CD4-positive, alpha-beta T cell (primary cell): Measurements from ENCODE around the gene EPGN. TPM values are rescaled to one million over a fixed set of nuclear protein-coding genes. Genes with fewer than 3 reads are reported as not detected.

ENCODE experiments used
- ATAC-seq: fragments of 200-7000 bp; cut with Tn5 transposase; one replicate; pipeline ENCODE4 v1.10.0; 2022; ENCODE audit warnings: mild to moderate bottlenecking; ENCODE audit not compliant: poor library complexity
- CTCF ChIA-PET: fragments of 350-600 bp; sonication (Branson Sonifier 250); formaldehyde crosslinking; loops from one replicate; lab custom pipeline; 2021; ENCODE audit warnings: antibody characterized with exemption, inconsistent platforms; lab: Charles Lee
- POLR2A ChIA-PET: fragments of 350-600 bp; sonication (Branson Sonifier 250); formaldehyde crosslinking; loops from one replicate; lab custom pipeline; 2021; ENCODE audit warnings: antibody characterized with exemption, inconsistent platforms; lab: Charles Lee
- DNase-seq, 14 experiments: peaks; one replicate each; pipeline ENCODE4 v3.0.0-alpha.2; 2013 to 2020; ENCODE audit warnings: mixed read lengths in 2 of 14
- H3K27ac ChIP-seq, 2 donors: one replicate each; pipeline versions ENCODE4 v1.5.1 to v1.7.0; 2013; ENCODE audit warnings: low read length in 2 of 2, low read depth in 1 of 2, mild to moderate bottlenecking in 1 of 2
- H3K27me3 ChIP-seq, 2 experiments: 1 replicate in 1 of 2; 2 replicates in 1 of 2; pipeline versions ENCODE4 v1.6.1 to v1.7.0; 2013; ENCODE audit warnings: low read length in 2 of 2, control low read depth in 1 of 2, mild to moderate bottlenecking in 1 of 2, moderate library complexity in 1 of 2; ENCODE audit not compliant: insufficient read depth in 2 of 2, control insufficient read depth in 1 of 2
- H3K36me3 ChIP-seq: one replicate; pipeline ENCODE4 v1.6.1; 2013; ENCODE audit warnings: low read length, control low read depth; ENCODE audit not compliant: insufficient read depth
- H3K4me1 ChIP-seq: one replicate; pipeline ENCODE4 v1.6.1; 2013; ENCODE audit warnings: low read length, control low read depth; ENCODE audit not compliant: insufficient read depth
- H3K4me3 ChIP-seq: one replicate; pipeline ENCODE4 v1.5.1; 2013; ENCODE audit warnings: mild to moderate bottlenecking, low read length, moderate library complexity
- H3K9me3 ChIP-seq, 2 experiments: 1 replicate in 1 of 2; 2 replicates in 1 of 2; pipeline versions ENCODE4 v1.6.1 to v1.7.0; 2013; ENCODE audit warnings: low read length in 2 of 2, mild to moderate bottlenecking in 2 of 2, control low read depth in 1 of 2, moderate library complexity in 1 of 2; ENCODE audit not compliant: control insufficient read depth in 1 of 2, insufficient read depth in 1 of 2
- H3K27ac Mint-ChIP-seq: one replicate; pipeline ENCODE4 v1.8.0; 2020; ENCODE audit warnings: mixed read lengths
- H3K27me3 Mint-ChIP-seq: one replicate; pipeline ENCODE4 v1.8.0; 2021; ENCODE audit warnings: mixed read lengths
- H3K36me3 Mint-ChIP-seq: one replicate; pipeline ENCODE4 v1.8.0; 2021; ENCODE audit warnings: low read depth, mixed read lengths
- H3K4me1 Mint-ChIP-seq: one replicate; pipeline ENCODE4 v1.8.0; 2021; ENCODE audit warnings: low read depth, mixed read lengths
- H3K4me3 Mint-ChIP-seq: one replicate; pipeline ENCODE4 v1.8.0; 2020; ENCODE audit warnings: mild to moderate bottlenecking, mixed read lengths
- H3K9me3 Mint-ChIP-seq: one replicate; pipeline ENCODE4 v1.8.0; 2020; ENCODE audit warnings: mixed read lengths
- intact Hi-C, 2 experiments: fragments of 100-400 bp; cut with DNase I in 1 of 2; cut with micrococcal nuclease in 1 of 2; formaldehyde crosslinking; loops; one replicate each; pipeline versions ENCODE4 v1.15.1 to v1.9.0; 2023 to 2025; cut with DNase I, micrococcal nuclease
- total RNA-seq, 174 experiments: library from RNA in 2 of 174; stranded (reverse) in 2 of 174; gene quantifications; one replicate each; pipeline ENCODE4 v1.2.3 and lab custom pipeline; 2021 to 2026
- TF ChIP-seq, protein P1 (sequence below): fragments of 200-600 bp; IDR thresholded peaks from one replicate; pipeline ENCODE4 v1.8.0; 2022; ENCODE audit warnings: antibody characterized with exemption, mild to moderate bottlenecking

EPGN gene
- total RNA-seq, 2 experiments from 2014 or later, result 3.7 to 5.9 TPM

DNA sequence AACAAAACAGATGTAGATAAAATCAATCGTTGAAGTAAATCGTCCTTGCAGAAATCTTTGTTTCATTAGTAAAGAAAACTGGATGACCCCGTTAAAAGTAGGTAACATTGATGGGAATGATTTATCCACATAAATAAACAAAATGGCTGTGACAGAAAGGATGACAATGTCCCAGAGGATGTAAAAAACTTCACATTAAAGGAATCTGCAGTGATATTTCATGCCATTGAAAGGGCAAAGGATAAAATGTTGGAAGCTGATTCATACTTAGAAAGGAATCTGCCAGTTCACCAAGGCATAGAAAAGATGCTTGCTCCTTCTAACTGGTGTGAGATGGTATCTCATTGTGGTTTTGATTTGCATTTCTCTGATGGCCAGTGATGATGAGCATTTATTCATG, 24.2 kb upstream of the EPGN start:
- CTCF ChIA-PET, result no interaction called here
- Mint-ChIP-seq H3K27ac (no peak overlapping the region), H3K9me3 (no peaks in the 10 kb centered on the region), H3K4me1 (no peaks in the 10 kb centered on the region), H3K4me3 (no peak overlapping the region), H3K27me3 (no peaks in the 10 kb centered on the region), H3K36me3 (peaks cover 10% of the 10 kb centered on the region)
- H3K27ac ChIP-seq, result no peak overlapping the region
- intact Hi-C loops, result no loop called here
- no peaks in the 10 kb centered on the region for H3K36me3 ChIP-seq
- DNase-seq, result no peak
- no peaks in the 10 kb centered on the region for H3K4me1 ChIP-seq
- ATAC-seq, result no peak
- TF ChIP-seq, protein P1, sequence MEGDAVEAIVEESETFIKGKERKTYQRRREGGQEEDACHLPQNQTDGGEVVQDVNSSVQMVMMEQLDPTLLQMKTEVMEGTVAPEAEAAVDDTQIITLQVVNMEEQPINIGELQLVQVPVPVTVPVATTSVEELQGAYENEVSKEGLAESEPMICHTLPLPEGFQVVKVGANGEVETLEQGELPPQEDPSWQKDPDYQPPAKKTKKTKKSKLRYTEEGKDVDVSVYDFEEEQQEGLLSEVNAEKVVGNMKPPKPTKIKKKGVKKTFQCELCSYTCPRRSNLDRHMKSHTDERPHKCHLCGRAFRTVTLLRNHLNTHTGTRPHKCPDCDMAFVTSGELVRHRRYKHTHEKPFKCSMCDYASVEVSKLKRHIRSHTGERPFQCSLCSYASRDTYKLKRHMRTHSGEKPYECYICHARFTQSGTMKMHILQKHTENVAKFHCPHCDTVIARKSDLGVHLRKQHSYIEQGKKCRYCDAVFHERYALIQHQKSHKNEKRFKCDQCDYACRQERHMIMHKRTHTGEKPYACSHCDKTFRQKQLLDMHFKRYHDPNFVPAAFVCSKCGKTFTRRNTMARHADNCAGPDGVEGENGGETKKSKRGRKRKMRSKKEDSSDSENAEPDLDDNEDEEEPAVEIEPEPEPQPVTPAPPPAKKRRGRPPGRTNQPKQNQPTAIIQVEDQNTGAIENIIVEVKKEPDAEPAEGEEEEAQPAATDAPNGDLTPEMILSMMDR, result no peak
- H3K27me3 ChIP-seq, result no peaks in the 10 kb centered on the region
- H3K9me3 ChIP-seq, result no peaks in the 10 kb centered on the region
- no peak overlapping the region for H3K4me3 ChIP-seq
- POLR2A ChIA-PET, result no interaction called here

DNA sequence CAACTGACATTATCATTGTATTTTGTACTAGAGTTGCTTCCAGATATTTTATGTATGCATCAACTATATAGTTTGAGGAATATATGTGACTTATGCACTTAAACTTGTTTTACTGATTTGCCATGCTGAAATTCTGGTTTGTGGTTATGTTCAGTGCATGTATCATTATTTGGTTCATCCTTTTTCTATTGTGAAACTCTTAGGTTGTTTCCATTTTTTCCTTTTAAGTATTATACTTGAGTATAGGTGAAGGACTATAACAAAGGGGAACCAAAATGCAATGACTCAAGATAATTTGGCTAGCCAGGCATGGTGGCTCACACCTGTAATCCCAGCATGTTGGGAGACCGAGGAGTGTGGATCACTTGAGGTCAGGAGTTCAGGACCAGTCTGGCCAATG, 21.1 kb upstream of the EPGN start:
- Histone ChIP-seq H3K27ac (no peak overlapping the region), H3K36me3 (no peaks in the 10 kb centered on the region), H3K4me3 (no peak overlapping the region), H3K27me3 (no peaks in the 10 kb centered on the region), H3K4me1 (no peaks in the 10 kb centered on the region), H3K9me3 (no peaks in the 10 kb centered on the region)
- Mint-ChIP-seq H3K27me3 (no peaks in the 10 kb centered on the region), H3K36me3 (peaks cover 10% of the 10 kb centered on the region), H3K9me3 (no peaks in the 10 kb centered on the region), H3K27ac (no peak overlapping the region), H3K4me3 (no peak overlapping the region), H3K4me1 (no peaks in the 10 kb centered on the region)
- CTCF ChIA-PET, result no interaction called here
- POLR2A ChIA-PET, result no interaction called here
- ATAC-seq (no peak), DNase-seq (no peak)
- TF ChIP-seq, protein P1, result no peak
- intact Hi-C loops, result no loop called here

DNA sequence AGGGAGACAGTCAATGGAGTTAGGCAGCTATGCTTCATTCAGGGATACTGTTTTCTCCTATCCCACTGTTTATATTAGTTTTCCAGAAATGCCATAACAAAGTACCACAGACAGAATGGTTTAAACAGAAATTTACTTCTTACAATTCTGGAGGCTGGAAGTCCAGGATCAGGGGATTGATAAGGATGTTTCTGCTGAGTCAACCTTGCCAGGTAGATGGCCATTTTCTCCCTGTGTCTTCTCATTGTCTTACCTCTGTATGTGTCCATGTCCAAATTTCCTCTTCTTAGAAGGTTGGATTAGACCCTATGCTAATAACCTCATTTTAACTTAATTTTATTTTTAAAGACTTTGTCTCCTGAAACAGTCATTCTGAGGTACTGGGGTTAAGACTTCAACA, 20.5 kb upstream of the EPGN start:
- Mint-ChIP-seq H3K27ac (no peak overlapping the region), H3K36me3 (peaks cover 10% of the 10 kb centered on the region), H3K4me3 (no peak overlapping the region), H3K9me3 (no peaks in the 10 kb centered on the region), H3K27me3 (no peaks in the 10 kb centered on the region), H3K4me1 (no peaks in the 10 kb centered on the region)
- TF ChIP-seq, protein P1, result no peak
- intact Hi-C loops, result no loop called here
- Histone ChIP-seq H3K36me3 (no peaks in the 10 kb centered on the region), H3K4me3 (no peak overlapping the region), H3K9me3 (no peaks in the 10 kb centered on the region), H3K27ac (no peak overlapping the region), H3K4me1 (no peaks in the 10 kb centered on the region), H3K27me3 (no peaks in the 10 kb centered on the region)
- no peak for ATAC-seq
- ChIA-PET CTCF (no interaction called here), POLR2A (no interaction called here)
- no peak for DNase-seq
